K562 treated with DMSO at 1 percent for 4 hours (cell line): ENCODE measurements around the gene CFAP100. TPM values are rescaled to one million over a fixed set of nuclear protein-coding genes. Genes with fewer than 3 reads are reported as not detected.

Source experiments
- total RNA-seq: library from RNA; unstranded; fragments of 300-600 nt; gene quantifications from 2 replicates; pipeline ENCODE4 v1.2.3, GENCODE V29; 2022; ENCODE audit not compliant: insufficient read depth

The CFAP100 gene
- total RNA-seq, result not detected in 2 replicates

GRCh38 chr3:126394179-126394976 is at the start of gene CFAP100:
CFAP100 (plus strand) TSS chr3:126394909; CDS start chr3:126396001, 1,092 bp downstream.

DNA sequence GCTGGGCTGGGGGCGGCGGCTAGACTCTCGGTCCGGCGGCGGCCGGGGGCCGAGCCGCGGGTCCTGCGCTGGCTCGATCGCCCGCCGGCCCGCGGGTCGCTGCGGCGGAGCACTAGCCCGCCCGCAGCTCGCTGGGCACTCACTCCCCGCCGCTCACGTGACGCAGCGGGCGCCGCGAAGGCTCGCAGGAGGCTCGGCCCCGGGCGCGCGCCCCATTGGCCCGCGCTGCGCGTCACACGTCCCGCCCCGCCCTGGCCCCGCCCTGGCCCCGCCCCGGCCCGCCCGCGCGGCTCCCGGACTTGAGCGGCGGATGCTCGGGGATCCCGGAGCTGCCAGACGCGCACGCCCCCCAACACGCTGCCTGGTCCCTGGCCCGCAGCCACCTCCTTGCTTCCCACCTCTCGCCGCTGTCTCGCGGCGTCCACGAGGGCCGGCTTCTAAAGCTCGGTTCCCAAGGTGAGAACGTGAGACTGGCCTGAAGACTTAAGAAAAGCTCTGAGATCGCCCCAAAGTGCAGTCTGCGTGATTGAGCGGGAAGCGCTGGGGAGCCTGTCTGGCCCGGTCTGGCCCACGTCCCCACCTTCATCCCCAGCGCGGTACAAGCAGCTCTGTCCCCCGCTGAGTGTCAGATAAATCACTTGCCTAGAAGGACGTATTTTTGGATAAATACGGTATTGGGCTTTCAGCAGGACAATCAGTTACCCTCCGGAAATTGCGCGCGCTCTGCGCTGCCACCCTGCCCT is 37.2 kb upstream of the CFAP100 start, which contains the start of gene KLF15:
Gene KLF15 (minus strand): TSS at position 114 of the 743 bp plus-strand sequence. CDS start 4,486 bp downstream, outside the sequence.

GRCh38 chr3:126475413-126476114 is 80.9 kb downstream of the CFAP100 start, which contains the start of gene ZXDC:
ZXDC (minus strand) TSS chr3:126475891; CDS start chr3:126475865, 26 bp downstream.

Other genes with a start within 250 kb of the CFAP100 start
- 3.1 and 4.9 TPM in 2 replicates for gene ALDH1L1, start 214.3 kb upstream of the CFAP100 start, total RNA-seq
- 0.39 TPM in 1 of 2 replicates, not detected in the other for gene KLF15, start 37.5 kb upstream of the CFAP100 start, total RNA-seq
- 16.8 and 19.0 TPM in 2 replicates for gene ZXDC, start 81.0 kb downstream of the CFAP100 start, total RNA-seq
- not detected in 2 replicates for gene UROC1, start 122.9 kb downstream of the CFAP100 start, total RNA-seq
- not detected in 2 replicates for gene CHST13, start 129.2 kb downstream of the CFAP100 start, total RNA-seq
- not detected in 2 replicates for gene C3orf22, start 164.0 kb downstream of the CFAP100 start, total RNA-seq